K562 (cell line): ENCODE measurements around the gene FAM219B. TPM values are rescaled to one million over a fixed set of nuclear protein-coding genes. Genes with fewer than 3 reads are reported as not detected.

ENCODE experiments used
- ATF1 ChIP-seq, 2 experiments: fragments of 450-650 bp in 1 of 2; IDR thresholded peaks; 2 replicates each; pipeline ENCODE4 v1.6.1; 2016; ENCODE audit warnings: missing compliant biosample characterization in 1 of 2, missing genetic modification characterization in 1 of 2
- CBFA2T3 ChIP-seq: fragments of 450-650 bp; IDR thresholded peaks from 2 replicates; pipeline ENCODE4 v1.6.1; 2017
- COPS2 ChIP-seq: fragments of 450-650 bp; conservative IDR thresholded peaks from 2 replicates; pipeline ENCODE4 v1.6.1; 2016; ENCODE audit warnings: mild to moderate bottlenecking, moderate library complexity
- DACH1 ChIP-seq: fragments of 450-650 bp; IDR thresholded peaks from 2 replicates; pipeline ENCODE4 v1.6.1; 2018; ENCODE audit not compliant: partially characterized antibody
- FOSL1 ChIP-seq: fragments of 200-800 bp; sonication (Bioruptor generic); conservative IDR thresholded peaks from 2 replicates; pipeline ENCODE4 v1.6.1; 2016; ENCODE audit warnings: missing genetic modification characterization, missing compliant biosample characterization
- GTF2A2 ChIP-seq: IDR thresholded peaks from 2 replicates; pipeline ENCODE4 v1.6.1; 2016; ENCODE audit warnings: mild to moderate bottlenecking, missing genetic modification characterization, missing compliant biosample characterization
- HDAC8 ChIP-seq: fragments of 450-650 bp; IDR thresholded peaks from 2 replicates; pipeline ENCODE4 v1.6.1; 2016; ENCODE audit warnings: mild to moderate bottlenecking, missing genetic modification characterization, moderate library complexity, missing compliant biosample characterization
- MCM3 ChIP-seq: fragments of 450-650 bp; IDR thresholded peaks from 2 replicates; pipeline ENCODE4 v1.6.1; 2016
- MTA2 ChIP-seq: fragments of 450-650 bp; IDR thresholded peaks from 2 replicates; pipeline ENCODE4 v1.6.1; 2016; ENCODE audit warnings: low read depth
- MTA3 ChIP-seq: fragments of 450-650 bp; formaldehyde crosslinking; IDR thresholded peaks from 2 replicates; pipeline ENCODE4 v1.6.1; 2017; ENCODE audit warnings: mild to moderate bottlenecking, borderline replicate concordance
- MYNN ChIP-seq, 2 experiments: sonication (generic); formaldehyde crosslinking in 1 of 2; IDR thresholded peaks; 2 replicates each; pipeline versions ENCODE4 v1.5.0 to v1.6.1; 2016 to 2020; ENCODE audit warnings: antibody characterized with exemption in 1 of 2, missing genetic modification reagents in 1 of 2
- PBX2 ChIP-seq, 2 experiments: IDR thresholded peaks in 1 of 2; conservative IDR thresholded peaks in 1 of 2; 2 replicates each; pipeline ENCODE4 v1.6.1; 2016; ENCODE audit warnings: low read depth in 2 of 2, mild to moderate bottlenecking in 1 of 2, missing compliant biosample characterization in 1 of 2, missing genetic modification characterization in 1 of 2, moderate library complexity in 1 of 2
- PCBP1 ChIP-seq: fragments of 200-400 bp; formaldehyde crosslinking; IDR thresholded peaks from 2 replicates; pipeline ENCODE4 v1.6.1; 2018; ENCODE audit warnings: mild to moderate bottlenecking, low read depth, low read length; ENCODE audit not compliant: poor library complexity, severe bottlenecking
- PCBP2 ChIP-seq: fragments of 200-400 bp; formaldehyde crosslinking; IDR thresholded peaks from 2 replicates; pipeline ENCODE4 v1.6.1; 2018; ENCODE audit warnings: low read length, low read depth, mild to moderate bottlenecking, moderate library complexity; ENCODE audit not compliant: poor library complexity, severe bottlenecking
- PHB2 ChIP-seq: fragments of 450-650 bp; IDR thresholded peaks from 2 replicates; pipeline ENCODE4 v1.6.1; 2017; ENCODE audit warnings: low read depth
- PTTG1 ChIP-seq: fragments of 450-650 bp; IDR thresholded peaks from 2 replicates; pipeline ENCODE4 v1.6.1; 2016; ENCODE audit warnings: low read depth, mild to moderate bottlenecking, missing genetic modification characterization, missing compliant biosample characterization
- TCF3 ChIP-seq: sonication (generic); formaldehyde crosslinking; IDR thresholded peaks from 2 replicates; pipeline ENCODE4 v1.4.0; 2020; ENCODE audit warnings: mild to moderate bottlenecking, missing genetic modification reagents
- TCFL5 ChIP-seq: fragments of 250-450 bp; sonication (Bioruptor Pico); conservative IDR thresholded peaks from 2 replicates; pipeline ENCODE4 v1.6.1; 2021; ENCODE audit warnings: mild to moderate bottlenecking, moderate library complexity, matching md5 sums
- TEAD4 ChIP-seq, 2 experiments: sonication (generic) in 1 of 2; formaldehyde crosslinking in 1 of 2; IDR thresholded peaks; 2 replicates each; pipeline versions ENCODE4 v1.6.1 to v1.8.0; 2012 to 2022; ENCODE audit warnings: borderline replicate concordance in 1 of 2, inconsistent platforms in 1 of 2, low read length in 1 of 2, mild to moderate bottlenecking in 1 of 2, missing genetic modification reagents in 1 of 2
- TFAP4 ChIP-seq: sonication (generic); formaldehyde crosslinking; IDR thresholded peaks from 2 replicates; pipeline ENCODE4 v1.8.0; 2022; ENCODE audit warnings: missing genetic modification reagents, mild to moderate bottlenecking, moderate library complexity, borderline replicate concordance
- TGIF2 ChIP-seq: sonication (generic); formaldehyde crosslinking; IDR thresholded peaks from 2 replicates; pipeline ENCODE4 v1.8.1; 2022; ENCODE audit warnings: mild to moderate bottlenecking, missing genetic modification reagents, moderate library complexity
- USF2 ChIP-seq: sonication (generic); formaldehyde crosslinking; IDR thresholded peaks from 2 replicates; pipeline ENCODE4 v1.5.0; 2020; ENCODE audit warnings: missing genetic modification reagents
- ZNF165 ChIP-seq: fragments of 250-450 bp; sonication (Bioruptor Pico); IDR thresholded peaks from 2 replicates; pipeline ENCODE4 v1.4.0; 2020; ENCODE audit warnings: borderline replicate concordance
- ZNF57 ChIP-seq: fragments of 450-650 bp; formaldehyde crosslinking; IDR thresholded peaks from 2 replicates; pipeline ENCODE4 v1.4.0; 2020; ENCODE audit warnings: mild to moderate bottlenecking, moderate library complexity
- ZNF696 ChIP-seq: fragments of 250-450 bp; sonication (Bioruptor Pico); conservative IDR thresholded peaks from 2 replicates; pipeline ENCODE4 v1.4.0; 2020; ENCODE audit warnings: mild to moderate bottlenecking, moderate library complexity
- polyA plus RNA-seq, 8 experiments: library from polyadenylated mRNA; depleted of rRNA in 4 of 8; stranded (reverse) in 5 of 8; unstranded in 3 of 8; fragments of >200 nt; fragmentation: Nextera tagmentation in 2 of 8; fragmentation: Illumina TruSeq in 1 of 8; extraction: Ambion mirVana in 2 of 8; extraction: Trizol in 1 of 8; gene quantifications; 2 replicates each; pipeline versions ENCODE4 v1.2.1 to v1.2.3, GENCODE V29; 2011 to 2014; ENCODE audit warnings: inconsistent platforms in 1 of 8, missing spikeins in 1 of 8
- total RNA-seq, 7 experiments: library from RNA; depleted of rRNA in 6 of 7; stranded (reverse); fragments of >200 nt in 6 of 7; fragmentation: Illumina TruSeq in 2 of 7; extraction: Trizol in 2 of 7; gene quantifications; 2 replicates each; pipeline versions ENCODE4 v1.2.1 to v1.2.3, GENCODE V29; 2011 to 2021; ENCODE audit warnings: low replicate concordance in 1 of 7

Gene FAM219B
- total and polyA plus RNA-seq, 9 of the 15 experiments (the other 6 are each of a cell fraction or from before 2014, with no cell fraction given) = 6.8 to 50.4 (median 29.4) TPM

GRCh38 chr15:74869726-74870407 is 36.8 kb downstream of the FAM219B start (continued):
- TF ChIP-seq ZNF57 (CRISPR knock-in tag) (no peak), PTTG1 (no peak), PBX2 (CRISPR knock-in tag; IDR thresholded peaks at IDR 0.05; ENCODE audit: low read depth) (no peak; the same call in 1 of the 2 replicates), PBX2 (tag; conservative IDR thresholded peaks at IDR 0.05; ENCODE audit: low read depth) (peak; percentile 36; the same call in 1 of the 2 replicates), TGIF2 (CRISPR knock-in tag) (peak; percentile 84; the same call in 1 of the 2 replicates), TCF3 (CRISPR knock-in tag) (peak; percentile 56), ZNF696 (CRISPR knock-in tag) (no peak), MCM3 (no peak), USF2 (no peak), FOSL1 (no peak), MTA3 (no peak), ATF1 (CRISPR knock-in tag; IDR thresholded peaks at IDR 0.05) (no peak), ATF1 (tag; IDR thresholded peaks at IDR 0.05) (no peak), COPS2 (no peak), ZNF165 (CRISPR knock-in tag) (no peak), CBFA2T3 (peak; percentile 50), PCBP1 (no peak), PHB2 (no peak), HDAC8 (tag) (no peak), TCFL5 (no peak), TFAP4 (peak; percentile 90), DACH1 (no peak), MTA2 (no peak), MYNN (IDR thresholded peaks at IDR 0.05) (peak; percentile 24; the same call in 1 of the 2 replicates), MYNN (CRISPR knock-in tag; IDR thresholded peaks at IDR 0.05) (no peak), TEAD4 (IDR thresholded peaks at IDR 0.05; ENCODE audit: low read length) (peak; percentile 42; the same call in 1 of the 2 replicates), TEAD4 (CRISPR knock-in tag; IDR thresholded peaks at IDR 0.05; ENCODE audit: borderline replicate concordance) (no peak), PCBP2 (no peak), GTF2A2 (tag) (no peak)
